K562 (cell line): ENCODE results near the gene USP2. TPM values are rescaled to one million over a fixed set of nuclear protein-coding genes. Genes with fewer than 3 reads are reported as not detected.

Experiments used
- ARNT ChIP-seq, 2 experiments: fragments of 450-650 bp; IDR thresholded peaks; 2 replicates each; pipeline ENCODE4 v1.6.1; 2016; ENCODE audit warnings: mild to moderate bottlenecking in 1 of 2
- ATF1 ChIP-seq, 2 experiments: fragments of 450-650 bp in 1 of 2; IDR thresholded peaks; 2 replicates each; pipeline ENCODE4 v1.6.1; 2016; ENCODE audit warnings: missing compliant biosample characterization in 1 of 2, missing genetic modification characterization in 1 of 2
- ETV1 ChIP-seq: fragments of 450-650 bp; conservative IDR thresholded peaks from 2 replicates; pipeline ENCODE4 v1.6.1; 2016; ENCODE audit warnings: missing genetic modification characterization, control low read depth, low read depth, missing compliant biosample characterization
- FOXM1 ChIP-seq, 2 experiments: fragments of 450-650 bp in 1 of 2; sonication (generic) in 1 of 2; formaldehyde crosslinking in 1 of 2; IDR thresholded peaks; 2 replicates each; pipeline versions ENCODE4 v1.6.1 to v1.9.0; 2017 to 2022; ENCODE audit warnings: low read depth in 2 of 2, mild to moderate bottlenecking in 2 of 2, missing genetic modification reagents in 1 of 2, moderate library complexity in 1 of 2
- HDGF ChIP-seq: fragments of 450-650 bp; IDR thresholded peaks from 2 replicates; pipeline ENCODE4 v1.6.1; 2016
- LARP7 ChIP-seq: fragments of 450-650 bp; IDR thresholded peaks from 2 replicates; pipeline ENCODE4 v1.6.1; 2016
- LCOR ChIP-seq: sonication (generic); formaldehyde crosslinking; IDR thresholded peaks from 2 replicates; pipeline ENCODE4 v1.8.0; 2022; ENCODE audit warnings: mild to moderate bottlenecking, missing genetic modification reagents
- LEF1 ChIP-seq: fragments of 450-650 bp; IDR thresholded peaks from 2 replicates; pipeline ENCODE4 v1.6.1; 2016; ENCODE audit warnings: mild to moderate bottlenecking
- MBD1 ChIP-seq: fragments of 250-450 bp; sonication (Bioruptor Pico); IDR thresholded peaks from 2 replicates; pipeline ENCODE4 v1.8.0; 2022; ENCODE audit warnings: inconsistent platforms
- MYC ChIP-seq, 2 experiments: fragments of 250-450 bp in 1 of 2; sonication (Bioruptor Pico) in 1 of 2; IDR thresholded peaks; 2 replicates each; pipeline versions ENCODE4 v1.5.1 to v1.6.1; 2012 to 2021; ENCODE audit warnings: low read depth in 2 of 2, borderline replicate concordance in 1 of 2, improper control_type of control experiment in 1 of 2, low read length in 1 of 2, mild to moderate bottlenecking in 1 of 2, moderate library complexity in 1 of 2
- PCBP1 ChIP-seq: fragments of 200-400 bp; formaldehyde crosslinking; IDR thresholded peaks from 2 replicates; pipeline ENCODE4 v1.6.1; 2018; ENCODE audit warnings: mild to moderate bottlenecking, low read depth, low read length; ENCODE audit not compliant: poor library complexity, severe bottlenecking
- RFX5 ChIP-seq: IDR thresholded peaks from 2 replicates; pipeline ENCODE4 v1.6.1; 2011; ENCODE audit warnings: low read depth, mild to moderate bottlenecking, improper control_type of control experiment, low read length
- RUNX1 ChIP-seq: sonication (generic); IDR thresholded peaks from 2 replicates; pipeline ENCODE4 v1.6.1; 2016; ENCODE audit warnings: antibody characterized with exemption, low read depth
- SAP30 ChIP-seq: fragments of 200-600 bp; sonication (generic); IDR thresholded peaks from 2 replicates; pipeline ENCODE4 v1.6.1; 2012; ENCODE audit warnings: borderline replicate concordance, low read depth, mild to moderate bottlenecking, moderate library complexity, low read length, control low read depth, inconsistent platforms; ENCODE audit not compliant: insufficient read depth, poor library complexity, severe bottlenecking
- TEAD2 ChIP-seq: fragments of 450-650 bp; IDR thresholded peaks from 2 replicates; pipeline ENCODE4 v1.6.1; 2016; ENCODE audit warnings: missing genetic modification characterization, control low read depth, missing compliant biosample characterization
- ZFX ChIP-seq: sonication (generic); formaldehyde crosslinking; IDR thresholded peaks from 2 replicates; pipeline ENCODE4 v1.8.0; 2022; ENCODE audit warnings: mild to moderate bottlenecking, missing genetic modification reagents, moderate library complexity
- ZNF175 ChIP-seq: fragments of 200-800 bp; sonication (Bioruptor generic); IDR thresholded peaks from 2 replicates; pipeline ENCODE4 v1.6.1; 2016; ENCODE audit warnings: low read depth, mild to moderate bottlenecking, missing genetic modification characterization, missing compliant biosample characterization
- ZNF609 ChIP-seq: sonication (generic); formaldehyde crosslinking; IDR thresholded peaks from 2 replicates; pipeline ENCODE4 v1.8.1; 2023; ENCODE audit warnings: missing genetic modification reagents, mild to moderate bottlenecking, borderline replicate concordance
- ZSCAN32 ChIP-seq: fragments of 450-650 bp; formaldehyde crosslinking; IDR thresholded peaks from 2 replicates; pipeline ENCODE4 v1.4.0; 2020; ENCODE audit warnings: mild to moderate bottlenecking, moderate library complexity
- polyA plus RNA-seq, 8 experiments: library from polyadenylated mRNA; depleted of rRNA in 4 of 8; stranded (reverse) in 5 of 8; unstranded in 3 of 8; fragments of >200 nt; fragmentation: Nextera tagmentation in 2 of 8; fragmentation: Illumina TruSeq in 1 of 8; extraction: Ambion mirVana in 2 of 8; extraction: Trizol in 1 of 8; gene quantifications; 2 replicates each; pipeline versions ENCODE4 v1.2.1 to v1.2.3, GENCODE V29; 2011 to 2014; ENCODE audit warnings: inconsistent platforms in 1 of 8, missing spikeins in 1 of 8
- total RNA-seq, 7 experiments: library from RNA; depleted of rRNA in 6 of 7; stranded (reverse); fragments of >200 nt in 6 of 7; fragmentation: Illumina TruSeq in 2 of 7; extraction: Trizol in 2 of 7; gene quantifications; 2 replicates each; pipeline versions ENCODE4 v1.2.1 to v1.2.3, GENCODE V29; 2011 to 2021; ENCODE audit warnings: low replicate concordance in 1 of 7

USP2 gene
- total and polyA plus RNA-seq, 9 of the 15 experiments (the other 6 are each of a cell fraction or from before 2014, with no cell fraction given): 2.8 to 16.9 (median 3.9) TPM

GRCh38 chr11:119381181-119381988, at the start of gene USP2 (continued):
- TF ChIP-seq FOXM1 (IDR thresholded peaks at IDR 0.05; ENCODE audit: low read depth) (no peak), FOXM1 (CRISPR knock-in tag; IDR thresholded peaks at IDR 0.05; ENCODE audit: low read depth) (0 out of 2 replicates have a peak, but pooled peaks have one; percentile 52), ZSCAN32 (CRISPR knock-in tag) (no peak), ETV1 (tag) (peak; percentile 77), LEF1 (peak; percentile 60), ATF1 (CRISPR knock-in tag; IDR thresholded peaks at IDR 0.05) (peak; percentile 71), ATF1 (tag; IDR thresholded peaks at IDR 0.05) (peak; percentile 98), LARP7 (no peak), RUNX1 (no peak), ZNF175 (CRISPR knock-in tag) (peak; percentile 72; the same call in 1 of the 2 replicates), TEAD2 (tag) (no peak), PCBP1 (no peak), HDGF (no peak), ZNF609 (CRISPR knock-in tag) (no peak), MYC (IDR thresholded peaks at IDR 0.05; ENCODE audit: low read depth, low read length) (peak; percentile 92), MYC (CRISPR knock-in tag; IDR thresholded peaks at IDR 0.05; ENCODE audit: borderline replicate concordance, low read depth) (no peak), RFX5 (0 out of 2 replicates have a peak, but pooled peaks have one; percentile 21), ARNT (IDR thresholded peaks at IDR 0.05) (no peak), MBD1 (CRISPR knock-in tag) (no peak), ZFX (CRISPR knock-in tag) (peak; percentile 65), LCOR (CRISPR knock-in tag) (peak; percentile 45; the same call in 1 of the 2 replicates), SAP30 (peak; percentile 99)
